HCT116 (cell line): ENCODE data around the gene CTDSP1. TPM values are rescaled to one million over a fixed set of nuclear protein-coding genes. Genes with fewer than 3 reads are reported as not detected.

Experiments
- ATAC-seq: fragments of 200-7000 bp; cut with Tn5 transposase; 2 replicates; pipeline ENCODE4 v1.9.1; 2020; ENCODE audit warnings: mild to moderate bottlenecking, moderate library complexity
- BruUV-seq: library from RNA; stranded (reverse); fragments of 400-500 nt; replicated peaks from 2 replicates; lab custom pipeline; 2021; lab: Mats Ljungman, UMichigan
- CTCF ChIA-PET: fragments of 300-600 bp; sonication (Branson Sonifier 250); formaldehyde crosslinking; loops from one replicate; lab custom pipeline; 2021; ENCODE audit warnings: antibody characterized with exemption; lab: Charles Lee
- POLR2A ChIA-PET: fragments of 300-600, 350-600 bp; sonication (Branson Sonifier 250); formaldehyde crosslinking; loops from one replicate; lab custom pipeline; 2021; ENCODE audit warnings: antibody characterized with exemption; lab: Charles Lee
- RAD21 ChIA-PET, 2 experiments: fragments of 300-600 bp; sonication (Branson Sonifier 250); formaldehyde crosslinking; loops; one replicate each; lab custom pipeline; 2023; ENCODE audit warnings: low total read pairs in 2 of 2; ENCODE audit not compliant: uncharacterized antibody in 2 of 2, unreplicated experiment in 2 of 2, low non-redundant PET in 1 of 2; lab: Charles Lee
- DNase-seq: peaks from one replicate; pipeline ENCODE4 v3.0.0-alpha.2; 2010; ENCODE audit warnings: low read depth, low spot score
- H2AFZ ChIP-seq: fragments of 200-600 bp; shearing (Covaris generic), sonication (generic); 2 replicates; pipeline ENCODE4 v1.6.1; 2017; ENCODE audit warnings: low read depth, mixed run types, mixed read lengths, antibody characterized with exemption, low read length; ENCODE audit not compliant: poor library complexity, severe bottlenecking
- H3K27ac ChIP-seq: 2 replicates; pipeline ENCODE4 v1.5.1; 2012; ENCODE audit warnings: low read depth, low read length
- H3K27me3 ChIP-seq: fragments of 200-600 bp; sonication (generic); 2 replicates; pipeline ENCODE4 v1.6.1; 2016; ENCODE audit warnings: mixed run types, low read length, mixed read lengths; ENCODE audit not compliant: insufficient read depth
- H3K36me3 ChIP-seq, 2 experiments: fragments of 200-500 bp in 1 of 2; fragments of 200-600 bp in 1 of 2; sonication (Bioruptor generic) in 1 of 2; sonication (generic) in 1 of 2; 2 replicates each; pipeline versions ENCODE4 v1.5.1 to v1.6.1; 2014 to 2016; ENCODE audit warnings: low read length in 2 of 2, inconsistent platforms in 1 of 2, mixed read lengths in 1 of 2, mixed run types in 1 of 2; ENCODE audit not compliant: insufficient read depth in 2 of 2, control insufficient read depth in 1 of 2
- H3K4me1 ChIP-seq, 2 experiments: fragments of 200-600 bp in 1 of 2; sonication (generic) in 1 of 2; 2 replicates each; pipeline versions ENCODE4 v1.5.1 to v1.6.1; 2012 to 2017; ENCODE audit warnings: low read length in 2 of 2, inconsistent platforms in 1 of 2, mild to moderate bottlenecking in 1 of 2, mixed read lengths in 1 of 2, mixed run types in 1 of 2, moderate library complexity in 1 of 2; ENCODE audit not compliant: insufficient read depth in 2 of 2, control insufficient read depth in 1 of 2
- H3K4me2 ChIP-seq: fragments of 200-600 bp; sonication (generic); 2 replicates; pipeline ENCODE4 v1.6.1; 2017; ENCODE audit warnings: mixed run types, low read length, mixed read lengths
- H3K4me3 ChIP-seq, 2 experiments: fragments of 200-600 bp in 1 of 2; sonication (generic) in 1 of 2; replicated peaks in 1 of 2; 2 replicates each; pipeline ENCODE4 v1.5.1; 2011 to 2016; ENCODE audit warnings: low read length in 2 of 2, control low read depth in 1 of 2, low read depth in 1 of 2, mild to moderate bottlenecking in 1 of 2, mixed read lengths in 1 of 2, mixed run types in 1 of 2
- H3K79me2 ChIP-seq: fragments of 200-600 bp; sonication (generic); 2 replicates; pipeline ENCODE4 v1.6.1; 2017; ENCODE audit warnings: mild to moderate bottlenecking, mixed run types, low read length, moderate library complexity, mixed read lengths; ENCODE audit not compliant: insufficient read depth
- H3K9ac ChIP-seq: fragments of 200-600 bp; sonication (generic); 2 replicates; pipeline ENCODE4 v1.6.1; 2016; ENCODE audit warnings: low read length, mixed read lengths
- H3K9me2 ChIP-seq: fragments of 200-600 bp; sonication (generic), shearing (Covaris generic); 2 replicates; pipeline ENCODE4 v1.6.1; 2017; ENCODE audit warnings: mixed run types, mild to moderate bottlenecking, moderate library complexity; ENCODE audit not compliant: insufficient read depth
- H3K9me3 ChIP-seq, 2 experiments: fragments of 200-500 bp in 1 of 2; fragments of 200-600 bp in 1 of 2; sonication (Bioruptor generic) in 1 of 2; sonication (generic) in 1 of 2; 2 replicates each; pipeline ENCODE4 v1.6.1; 2014 to 2017; ENCODE audit warnings: low read length in 2 of 2, mixed read lengths in 2 of 2, inconsistent platforms in 1 of 2, low read depth in 1 of 2, mild to moderate bottlenecking in 1 of 2, mixed run types in 1 of 2, moderate library complexity in 1 of 2; ENCODE audit not compliant: control insufficient read depth in 1 of 2, insufficient read depth in 1 of 2
- H4K20me1 ChIP-seq: fragments of 200-600 bp; sonication (generic), shearing (Covaris generic); 2 replicates; pipeline ENCODE4 v1.6.1; 2017; ENCODE audit warnings: mixed run types, mild to moderate bottlenecking, moderate library complexity; ENCODE audit not compliant: insufficient read depth
- ATF3 ChIP-seq: IDR thresholded peaks from 2 replicates; pipeline ENCODE4 v1.6.1; 2012
- CBX3 ChIP-seq: IDR thresholded peaks from 2 replicates; pipeline ENCODE4 v1.6.1; 2012; ENCODE audit warnings: low read depth
- ELF1 ChIP-seq: IDR thresholded peaks from 2 replicates; pipeline ENCODE4 v1.6.1; 2012; ENCODE audit warnings: low read depth, borderline replicate concordance
- EZH2 ChIP-seq: fragments of 200-600 bp; sonication (generic); IDR thresholded peaks from 2 replicates; pipeline ENCODE4 v1.6.1; 2017; ENCODE audit warnings: antibody characterized with exemption, mixed run types
- JUND ChIP-seq: IDR thresholded peaks from 2 replicates; pipeline ENCODE4 v1.6.1; 2012
- POLR2A ChIP-seq: IDR thresholded peaks from 2 replicates; pipeline ENCODE4 v1.7.0; 2011; ENCODE audit warnings: borderline replicate concordance; ENCODE audit not compliant: insufficient read depth, insufficient read length; ENCODE audit errors: extremely low read depth
- SIN3A ChIP-seq: IDR thresholded peaks from 2 replicates; pipeline ENCODE4 v1.6.1; 2012; ENCODE audit warnings: low read depth
- intact Hi-C: fragments of 100-400 bp; cut with micrococcal nuclease; formaldehyde crosslinking; loops from 2 replicates; pipeline ENCODE4 v1.10.0; 2022
- total RNA-seq: library from RNA; stranded (reverse); gene quantifications from one replicate; pipeline ENCODE4 v1.2.1, GENCODE V29; 2021; ENCODE audit not compliant: unreplicated experiment

Gene CTDSP1
- total RNA-seq, 1 experiment from 2014 or later: 90.7 TPM

- BruUV-seq: no TSS peak
These were observed 37.3 kb downstream of the CTDSP1 start for GRCh38 chr2:218436992-218437391.

GRCh38 chr2:218437969-218438368 lies 38.3 kb downstream of the CTDSP1 start:
- no peak overlapping the region for H3K4me3 ChIP-seq
- no peak for ATAC-seq
- no peaks in the 10 kb centered on the region for H3K9me2 ChIP-seq
- no peaks in the 10 kb centered on the region for H3K36me3 ChIP-seq
- H3K9me3 ChIP-seq: no peaks in the 10 kb centered on the region
- no peak overlapping the region for H3K9ac ChIP-seq
- no peak overlapping the region for H2AFZ ChIP-seq
- no peak overlapping the region for H3K27ac ChIP-seq
- no peaks in the 10 kb centered on the region for H4K20me1 ChIP-seq
- no peak overlapping the region for H3K4me2 ChIP-seq
- CTCF ChIA-PET: no interaction called here
- no TSS peak for BruUV-seq
- no peak for DNase-seq
- no peaks in the 10 kb centered on the region for H3K4me1 ChIP-seq
- no peaks in the 10 kb centered on the region for H3K27me3 ChIP-seq
- no peaks in the 10 kb centered on the region for H3K79me2 ChIP-seq
- TF ChIP-seq ELF1 (no peak), CBX3 (no peak), EZH2 (no peak), ATF3 (no peak)
- intact Hi-C loops: no loop called here
- POLR2A ChIA-PET: no interaction called here
- RAD21 ChIA-PET: no interaction called here

More at GRCh38 chr2:218436992-218437391, 37.3 kb downstream of the CTDSP1 start:
- Histone ChIP-seq H3K4me2 (no peak overlapping the region), H3K9ac (no peak overlapping the region), H2AFZ (no peak overlapping the region), H3K36me3 (no peaks in the 10 kb centered on the region), H3K27ac (no peak overlapping the region), H3K79me2 (no peaks in the 10 kb centered on the region), H3K9me3 (no peaks in the 10 kb centered on the region), H4K20me1 (no peaks in the 10 kb centered on the region), H3K4me3 (no peak overlapping the region), H3K9me2 (no peaks in the 10 kb centered on the region), H3K27me3 (no peaks in the 10 kb centered on the region), H3K4me1 (no peaks in the 10 kb centered on the region)
- intact Hi-C loops: no loop called here
- DNase-seq (no peak), ATAC-seq (no peak)
- TF ChIP-seq CBX3 (no peak), JUND (no peak), POLR2A (no peak), EZH2 (no peak), SIN3A (no peak)
- ChIA-PET CTCF (no interaction called here), RAD21 (no interaction called here), POLR2A (no interaction called here)
